ENCODE measurements around the gene AKT1. TPM values are rescaled to one million over a fixed set of nuclear protein-coding genes. Genes with fewer than 3 reads are reported as not detected.
"Not testable (repeated sequence)": the region's sequence is repeated elsewhere in the genome, so short reads cannot be mapped to it uniquely, and the experiment has no call there.

The AKT1 gene
- total RNA-seq, 1 donor from 2014 or later: 143 TPM

DNA sequence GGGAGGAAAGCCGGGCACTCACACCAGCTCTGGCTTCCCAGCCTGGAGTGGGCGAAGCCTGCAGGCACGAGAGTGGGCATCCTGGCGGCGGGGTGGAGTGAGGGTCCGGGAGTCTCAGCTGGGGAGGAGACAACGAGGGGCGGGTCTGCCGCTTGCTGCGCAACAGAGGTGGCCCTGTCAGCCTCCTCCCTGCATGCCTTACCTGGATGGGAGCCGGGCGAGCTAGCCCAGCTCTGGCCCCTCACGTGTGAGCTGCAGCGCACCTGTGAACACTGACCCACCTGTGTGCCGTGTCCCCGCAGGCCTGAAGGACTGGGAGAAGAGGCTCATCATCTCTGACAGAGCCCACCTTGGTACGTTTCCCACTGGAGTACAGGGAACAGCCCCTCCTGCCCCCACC, 56.5 kb downstream of the AKT1 start:
- Mint-ChIP-seq H3K9me3 (no peaks in the 10 kb centered on the region), H3K4me3 (no peak overlapping the region), H3K27ac (no peak overlapping the region), H3K27me3 (no peaks in the 10 kb centered on the region), H3K36me3 (ENCODE audit: low read depth) (no peaks in the 10 kb centered on the region), H3K4me1 (peaks cover 3% of the 10 kb centered on the region)
- intact Hi-C loops (cut with micrococcal nuclease): no loop called here
- no peak for DNase-seq

DNA sequence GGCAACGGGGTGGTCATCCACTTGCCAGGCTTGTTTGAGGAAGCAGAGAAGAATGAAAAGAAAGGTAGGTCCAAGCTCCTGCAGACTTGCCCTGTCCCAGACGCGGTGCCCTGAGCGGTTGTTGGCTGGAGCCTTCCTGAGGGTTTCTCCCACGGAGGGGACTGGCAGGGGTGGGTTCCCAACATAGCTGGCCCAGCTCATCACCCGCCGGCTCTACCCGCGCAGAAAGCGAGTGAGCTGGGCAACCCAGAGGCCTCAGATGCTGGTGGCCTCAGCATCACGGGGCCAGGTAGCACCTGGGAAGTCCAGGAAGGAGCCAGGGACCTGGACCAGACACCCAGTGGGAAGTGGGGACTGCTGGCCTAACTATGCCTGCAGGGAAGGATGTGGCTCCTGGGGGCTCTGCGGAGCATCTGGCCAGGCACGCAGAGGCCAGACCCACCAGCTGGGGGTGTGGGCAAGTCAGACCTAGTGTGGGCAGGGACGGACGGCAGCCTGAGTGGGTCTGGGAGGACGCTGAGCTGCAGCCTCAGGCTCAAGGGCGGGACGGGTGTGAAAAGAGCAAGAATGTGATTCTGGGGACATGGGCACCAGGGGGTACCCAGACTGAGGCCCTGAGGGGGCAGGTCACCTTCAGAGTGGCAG, 57.1 kb downstream of the AKT1 start:
- no peaks in the 10 kb centered on the region for H3K27me3 Mint-ChIP-seq
- no peaks in the 10 kb centered on the region for H3K36me3 Mint-ChIP-seq (ENCODE audit: low read depth)
- intact Hi-C loops (cut with micrococcal nuclease): no loop called here

DNA sequence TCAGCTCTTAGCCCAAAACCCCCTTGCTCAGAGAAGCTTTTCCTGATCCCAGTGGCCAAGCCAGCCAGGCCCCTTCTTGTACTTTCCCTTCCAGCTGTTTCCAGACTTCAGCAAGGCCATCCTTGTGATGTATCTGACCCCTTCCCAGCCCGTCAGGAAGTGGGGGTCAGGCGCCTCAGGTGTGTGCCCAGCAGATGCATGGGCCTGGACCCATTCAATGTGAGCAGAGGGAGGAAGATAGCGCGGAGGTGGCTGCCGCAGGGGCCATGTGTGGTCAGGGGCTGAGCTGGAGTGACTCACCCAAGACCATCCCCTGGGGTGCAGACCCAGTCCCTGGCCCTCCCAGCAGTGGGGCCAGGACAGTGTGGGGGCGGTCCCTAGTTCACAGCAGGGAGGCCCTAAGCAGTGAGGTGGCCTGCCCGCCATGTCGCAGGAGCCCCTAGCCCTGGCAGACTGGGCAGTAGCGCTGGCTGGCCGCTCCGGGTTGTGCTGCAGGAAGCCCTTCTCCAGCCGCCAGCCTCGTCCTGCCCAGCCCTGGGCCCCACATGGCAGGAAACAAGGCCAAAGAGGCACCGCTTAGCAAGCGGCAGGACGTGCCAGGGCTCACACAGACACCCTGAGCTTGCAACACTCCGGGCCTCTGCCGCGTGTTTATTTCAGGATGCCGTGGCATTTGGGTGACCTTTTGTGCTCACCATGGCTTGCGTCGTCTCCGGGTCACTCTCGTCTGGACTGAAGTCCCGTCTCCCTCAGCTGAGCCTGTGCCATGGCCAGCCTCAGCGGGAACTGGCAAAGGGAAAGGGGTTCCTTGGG, 59.5 kb downstream of the AKT1 start:
- Mint-ChIP-seq H3K27me3 (no peaks in the 10 kb centered on the region), H3K4me1 (peaks cover 3% of the 10 kb centered on the region), H3K4me3 (no peak overlapping the region), H3K36me3 (ENCODE audit: low read depth) (no peaks in the 10 kb centered on the region), H3K9me3 (no peaks in the 10 kb centered on the region), H3K27ac (no peak overlapping the region)
- no peak for DNase-seq
- intact Hi-C loops (cut with micrococcal nuclease): no loop called here

More for the DNA sequence above, 57.1 kb downstream of the AKT1 start:
- H3K27ac Mint-ChIP-seq: no peak overlapping the region
- H3K9me3 Mint-ChIP-seq: no peaks in the 10 kb centered on the region
- no peak overlapping the region for H3K4me3 Mint-ChIP-seq
- peaks cover 3% of the 10 kb centered on the region for H3K4me1 Mint-ChIP-seq
- no peak for DNase-seq

- no peak overlapping the region for H3K27ac Mint-ChIP-seq
- no peak for DNase-seq
- H3K4me1 Mint-ChIP-seq: peaks cover 2% of the 10 kb centered on the region
- H3K27me3 Mint-ChIP-seq: no peaks in the 10 kb centered on the region
- H3K4me3 Mint-ChIP-seq: no peak overlapping the region
- intact Hi-C loops (cut with micrococcal nuclease): no loop called here
- no peaks in the 10 kb centered on the region for H3K9me3 Mint-ChIP-seq
- no peaks in the 10 kb centered on the region for H3K36me3 Mint-ChIP-seq (ENCODE audit: low read depth)
Measured at GRCh38 chr14:104734991-104735779, 60.4 kb downstream of the AKT1 start.

DNA sequence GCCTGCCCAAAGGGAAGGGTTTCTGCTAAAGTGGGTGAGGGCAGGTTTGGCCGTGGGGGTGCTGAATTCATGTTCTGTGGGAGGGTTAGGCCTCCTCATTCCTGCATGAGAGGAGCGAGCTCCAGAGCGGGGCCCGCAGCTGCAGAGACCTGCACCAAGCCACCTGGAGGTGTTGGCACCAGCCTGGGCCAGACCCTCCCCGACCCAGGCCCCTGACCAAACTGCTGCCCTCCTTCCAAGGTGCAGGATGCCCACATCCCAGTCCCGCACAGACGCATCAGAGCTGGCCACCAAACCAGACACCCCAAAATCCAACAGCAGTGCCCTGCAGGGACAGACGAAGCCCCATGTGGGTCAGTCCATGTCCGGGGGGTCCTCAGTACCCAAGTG, 61.0 kb downstream of the AKT1 start:
- Mint-ChIP-seq H3K4me3 (no peak overlapping the region), H3K9me3 (no peaks in the 10 kb centered on the region), H3K27me3 (no peaks in the 10 kb centered on the region), H3K4me1 (no peaks in the 10 kb centered on the region), H3K27ac (no peak overlapping the region), H3K36me3 (ENCODE audit: low read depth) (no peaks in the 10 kb centered on the region)
- intact Hi-C loops (cut with micrococcal nuclease): no loop called here
- no peak for DNase-seq

DNA sequence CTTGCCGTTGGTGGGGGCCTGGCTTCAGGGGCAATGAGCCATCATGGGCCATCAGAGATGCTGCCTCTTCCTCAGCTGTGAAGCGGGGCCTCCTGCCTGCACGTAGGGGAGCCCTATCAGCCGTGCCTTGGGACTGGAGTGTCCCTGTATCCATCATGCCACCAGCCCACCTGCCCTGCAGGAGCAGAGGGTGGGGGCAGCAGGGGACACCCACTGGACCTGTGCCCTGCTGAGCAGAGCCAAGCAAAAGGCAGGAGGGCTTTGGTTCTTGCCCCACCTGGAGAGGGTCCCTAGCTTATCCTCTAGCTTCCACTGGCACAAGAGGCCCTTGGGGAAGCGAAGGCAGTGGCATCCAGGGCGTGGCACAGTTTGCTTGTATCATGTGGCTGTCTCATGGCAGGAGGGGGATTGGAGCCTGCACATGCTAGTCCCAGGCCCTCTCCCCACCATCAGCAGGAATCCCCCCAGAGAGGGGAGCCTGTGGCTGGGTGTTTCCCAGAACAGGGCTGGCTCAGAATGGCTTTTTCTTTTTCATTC, 61.4 kb downstream of the AKT1 start:
- intact Hi-C loops (cut with micrococcal nuclease): no loop called here
- Mint-ChIP-seq H3K4me1 (no peaks in the 10 kb centered on the region), H3K9me3 (no peaks in the 10 kb centered on the region), H3K27me3 (no peaks in the 10 kb centered on the region), H3K4me3 (no peak overlapping the region), H3K27ac (no peak overlapping the region), H3K36me3 (ENCODE audit: low read depth) (no peaks in the 10 kb centered on the region)
- no peak for DNase-seq

DNA sequence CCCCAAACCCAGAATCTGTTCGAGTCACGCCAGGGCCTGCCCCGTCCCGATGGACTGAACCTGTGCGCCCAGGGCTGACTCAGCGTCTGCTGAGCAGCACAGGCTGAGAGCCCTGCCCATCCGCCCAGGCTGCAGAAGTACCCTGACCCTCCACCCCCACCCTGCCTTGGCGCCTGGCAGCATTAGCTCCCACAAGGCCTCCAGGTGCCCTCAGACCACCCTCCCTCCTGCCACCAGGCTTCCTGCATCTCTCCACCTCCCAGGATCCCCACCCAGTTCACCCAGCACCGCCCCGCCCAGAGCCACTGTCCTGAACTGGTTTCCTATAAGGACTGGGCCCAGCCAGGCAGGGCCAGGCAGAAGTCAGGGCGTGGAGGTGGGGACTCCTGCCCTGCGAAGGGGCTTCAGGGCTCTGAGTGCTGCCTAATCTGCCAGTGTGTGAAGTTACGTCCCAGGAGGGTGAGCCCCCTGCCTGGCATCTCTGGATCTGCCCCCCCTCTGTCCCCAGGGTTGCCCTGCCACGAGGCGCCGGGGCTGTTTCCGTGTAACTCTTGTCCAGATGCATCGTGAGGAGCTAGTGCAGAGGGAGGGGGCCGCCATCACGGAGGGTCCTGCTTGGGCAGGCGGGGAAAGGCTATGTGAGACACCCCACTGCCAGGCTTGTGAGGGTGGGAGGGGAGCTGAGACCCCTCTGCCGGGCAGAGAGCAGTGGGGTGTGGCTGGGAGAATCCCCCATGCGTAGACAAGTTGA, 62.4 kb downstream of the AKT1 start:
- Mint-ChIP-seq H3K27me3 (no peaks in the 10 kb centered on the region), H3K9me3 (no peaks in the 10 kb centered on the region), H3K4me1 (no peaks in the 10 kb centered on the region), H3K27ac (no peak overlapping the region), H3K4me3 (no peak overlapping the region), H3K36me3 (ENCODE audit: low read depth) (no peaks in the 10 kb centered on the region)
- intact Hi-C loops (cut with micrococcal nuclease): no loop called here
- no peak for DNase-seq

DNA sequence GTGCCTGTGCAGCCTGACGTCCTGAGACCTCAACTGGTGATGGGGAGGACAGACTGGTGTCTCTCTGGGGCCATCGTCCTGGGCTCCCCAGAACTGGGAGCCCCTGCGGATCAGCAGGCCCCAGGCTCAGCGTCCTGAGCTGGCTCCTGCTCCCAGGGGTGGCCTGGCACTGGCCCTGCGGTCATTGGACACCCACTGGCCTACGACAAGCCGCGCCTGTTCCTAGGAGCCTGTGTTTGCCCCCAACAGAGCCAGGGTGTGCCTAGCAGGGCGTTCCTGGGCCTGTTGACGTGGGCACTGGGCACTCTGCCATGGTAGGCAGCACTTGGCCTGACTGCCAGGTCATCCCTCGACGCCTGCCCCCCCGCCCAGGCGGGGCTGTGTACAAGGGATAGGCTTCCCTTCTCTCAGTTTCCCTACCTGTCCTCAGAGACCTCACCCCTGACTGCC, 63.2 kb downstream of the AKT1 start:
- Mint-ChIP-seq H3K27ac (no peak overlapping the region), H3K36me3 (ENCODE audit: low read depth) (no peaks in the 10 kb centered on the region), H3K9me3 (no peaks in the 10 kb centered on the region), H3K27me3 (no peaks in the 10 kb centered on the region), H3K4me3 (no peak overlapping the region), H3K4me1 (no peaks in the 10 kb centered on the region)
- intact Hi-C loops (cut with micrococcal nuclease): no loop called here
- no peak for DNase-seq

- no peaks in the 10 kb centered on the region for H3K36me3 Mint-ChIP-seq (ENCODE audit: low read depth)
- no peak overlapping the region for H3K27ac Mint-ChIP-seq
- intact Hi-C loops (cut with micrococcal nuclease): no loop called here
- no peak overlapping the region for H3K4me3 Mint-ChIP-seq
- no peaks in the 10 kb centered on the region for H3K9me3 Mint-ChIP-seq
- H3K4me1 Mint-ChIP-seq: no peaks in the 10 kb centered on the region
- no peaks in the 10 kb centered on the region for H3K27me3 Mint-ChIP-seq
- no peak for DNase-seq
Measured at GRCh38 chr14:104731320-104732294, 63.9 kb downstream of the AKT1 start.

GRCh38 chr14:104730487-104730886, 65.1 kb downstream of the AKT1 start:
- Mint-ChIP-seq H3K27me3 (no peaks in the 10 kb centered on the region), H3K9me3 (no peaks in the 10 kb centered on the region), H3K4me1 (no peaks in the 10 kb centered on the region), H3K27ac (no peak overlapping the region), H3K36me3 (ENCODE audit: low read depth) (no peaks in the 10 kb centered on the region), H3K4me3 (no peak overlapping the region)
- DNase-seq: no peak
- intact Hi-C loops (cut with micrococcal nuclease): no loop called here

DNA sequence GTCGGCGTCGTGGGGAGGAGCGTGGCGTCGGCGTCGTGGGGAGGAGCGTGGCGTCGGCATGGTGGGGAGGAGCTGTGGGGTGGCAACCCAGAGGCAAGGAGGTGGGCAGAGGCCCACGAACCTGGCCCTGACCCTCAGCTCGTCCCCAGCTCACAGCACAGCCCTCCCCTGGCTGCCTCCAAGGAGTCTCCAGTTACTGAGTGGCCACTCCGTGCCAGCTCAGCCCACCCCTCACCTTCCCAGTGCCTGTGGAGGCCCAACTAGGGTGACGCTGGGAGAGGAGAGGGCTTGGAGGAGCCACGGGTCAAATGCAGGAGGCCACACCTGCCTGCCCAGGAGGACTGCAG, 65.7 kb downstream of the AKT1 start:
- Mint-ChIP-seq H3K27me3 (peaks cover 2% of the 10 kb centered on the region), H3K27ac (no peak overlapping the region), H3K9me3 (no peaks in the 10 kb centered on the region), H3K4me3 (no peak overlapping the region), H3K36me3 (ENCODE audit: low read depth) (no peaks in the 10 kb centered on the region), H3K4me1 (peaks cover under 1% of the 10 kb centered on the region)
- intact Hi-C loops (cut with micrococcal nuclease): no loop called here
- no peak for DNase-seq

DNA sequence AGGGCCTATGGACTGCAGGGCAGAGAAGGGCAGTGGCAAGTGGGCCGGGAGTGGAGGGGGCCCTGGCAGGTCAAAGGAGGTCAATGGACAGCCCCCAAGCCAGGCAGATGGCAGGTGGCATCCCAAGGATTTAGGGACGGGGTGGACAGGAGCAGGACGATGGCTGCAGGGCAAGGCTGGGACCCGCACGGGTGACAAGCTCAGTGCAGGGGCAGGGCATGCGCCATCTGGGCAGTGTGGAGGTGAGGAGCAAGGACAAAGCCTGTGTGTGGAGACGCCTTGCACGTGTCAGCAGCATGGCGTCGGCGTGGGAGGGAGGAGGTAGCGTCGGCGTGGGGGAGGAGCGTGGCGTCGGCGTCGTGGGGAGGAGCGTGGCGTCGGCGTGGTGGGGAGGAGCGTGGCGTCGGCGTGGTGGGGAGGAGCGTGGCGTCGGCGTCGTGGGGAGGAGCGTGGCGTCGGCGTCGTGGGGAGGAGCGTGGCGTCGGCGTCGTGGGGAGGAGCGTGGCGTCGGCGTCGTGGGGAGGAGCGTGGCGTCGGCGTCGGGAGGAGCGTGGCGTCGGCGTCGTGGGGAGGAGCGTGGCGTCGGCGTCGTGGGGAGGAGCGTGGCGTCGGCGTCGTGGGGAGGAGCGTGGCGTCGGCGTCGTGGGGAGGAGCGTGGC, 66.2 kb downstream of the AKT1 start:
- intact Hi-C loops (cut with micrococcal nuclease); H3K27me3 Mint-ChIP-seq; H3K27ac Mint-ChIP-seq; DNase-seq; H3K4me3 Mint-ChIP-seq; H3K36me3 Mint-ChIP-seq (ENCODE audit: low read depth); H3K9me3 Mint-ChIP-seq; H3K4me1 Mint-ChIP-seq: not testable (repeated sequence)
